Measurements from ENCODE around the gene RNF166. TPM values are rescaled to one million over a fixed set of nuclear protein-coding genes. Genes with fewer than 3 reads are reported as not detected.
A peak's percentile ranks its signal among the peaks of the same experiment; 100 is the strongest.

The RNF166 gene, protein sequence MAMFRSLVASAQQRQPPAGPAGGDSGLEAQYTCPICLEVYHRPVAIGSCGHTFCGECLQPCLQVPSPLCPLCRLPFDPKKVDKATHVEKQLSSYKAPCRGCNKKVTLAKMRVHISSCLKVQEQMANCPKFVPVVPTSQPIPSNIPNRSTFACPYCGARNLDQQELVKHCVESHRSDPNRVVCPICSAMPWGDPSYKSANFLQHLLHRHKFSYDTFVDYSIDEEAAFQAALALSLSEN
- 10 to 100 TPM; 28.0 to 45.7 (median 30.6) TPM for total RNA-seq

DNA sequence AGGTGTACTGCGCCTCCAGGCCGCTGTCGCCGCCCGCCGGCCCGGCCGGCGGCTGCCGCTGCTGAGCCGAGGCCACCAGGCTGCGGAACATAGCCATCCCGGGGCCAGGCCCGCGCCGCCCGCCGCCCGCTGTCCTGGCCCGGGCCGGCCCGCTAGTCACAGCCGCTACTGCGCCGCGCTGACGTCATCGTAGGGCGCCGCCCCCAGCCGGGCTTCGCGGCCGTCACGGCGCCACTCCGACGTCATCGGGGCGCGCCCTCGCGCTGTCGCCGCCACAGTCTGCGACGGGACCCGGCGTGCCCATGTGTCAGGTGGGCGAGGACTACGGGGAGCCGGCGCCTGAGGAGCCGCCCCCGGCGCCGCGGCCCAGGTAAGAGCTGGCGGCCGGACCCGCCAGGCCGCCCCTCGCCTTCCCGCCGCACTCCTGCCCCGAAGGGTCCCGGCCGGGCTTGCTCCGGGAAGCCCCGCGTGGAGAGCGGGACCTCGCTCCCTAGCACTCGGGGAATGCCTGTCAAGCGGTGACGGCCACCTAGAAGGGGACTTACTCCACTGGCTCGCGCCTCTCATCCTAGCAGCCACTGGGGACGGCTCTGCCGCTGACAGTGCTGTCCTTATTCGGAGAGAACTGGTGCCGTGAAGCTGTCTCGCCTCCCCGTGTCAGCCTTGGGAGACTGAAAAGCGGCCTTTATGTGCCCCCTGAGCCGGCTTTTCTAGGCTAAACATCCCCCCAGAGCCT is at the start of gene RNF166, which contains the start of gene CTU2:
Gene RNF166, minus strand, starts transcription at position 180 of the 736 bp plus-strand sequence. Its CDS starts 83 bp downstream, at position 97.
Gene CTU2, plus strand, starts transcription at position 275 of the 736 bp plus-strand sequence. Its CDS starts 28 bp downstream, at position 303.
- DNase-seq (peak; percentile 93), ATAC-seq (peak; percentile 74 to 75)
- no peaks in the 10 kb centered on the region for H3K9me3 Mint-ChIP-seq
- H3K36me3 Mint-ChIP-seq (ENCODE audit: insufficient read depth) = no peaks in the 10 kb centered on the region
- no peaks in the 10 kb centered on the region for H3K27me3 Mint-ChIP-seq (ENCODE audit: low read depth)
- H3K4me3 Mint-ChIP-seq = peak within 1 kb of the TSS; percentile 91
- H3K4me1 Mint-ChIP-seq (ENCODE audit: low read depth) = peaks cover 45% of the 10 kb centered on the region

DNA sequence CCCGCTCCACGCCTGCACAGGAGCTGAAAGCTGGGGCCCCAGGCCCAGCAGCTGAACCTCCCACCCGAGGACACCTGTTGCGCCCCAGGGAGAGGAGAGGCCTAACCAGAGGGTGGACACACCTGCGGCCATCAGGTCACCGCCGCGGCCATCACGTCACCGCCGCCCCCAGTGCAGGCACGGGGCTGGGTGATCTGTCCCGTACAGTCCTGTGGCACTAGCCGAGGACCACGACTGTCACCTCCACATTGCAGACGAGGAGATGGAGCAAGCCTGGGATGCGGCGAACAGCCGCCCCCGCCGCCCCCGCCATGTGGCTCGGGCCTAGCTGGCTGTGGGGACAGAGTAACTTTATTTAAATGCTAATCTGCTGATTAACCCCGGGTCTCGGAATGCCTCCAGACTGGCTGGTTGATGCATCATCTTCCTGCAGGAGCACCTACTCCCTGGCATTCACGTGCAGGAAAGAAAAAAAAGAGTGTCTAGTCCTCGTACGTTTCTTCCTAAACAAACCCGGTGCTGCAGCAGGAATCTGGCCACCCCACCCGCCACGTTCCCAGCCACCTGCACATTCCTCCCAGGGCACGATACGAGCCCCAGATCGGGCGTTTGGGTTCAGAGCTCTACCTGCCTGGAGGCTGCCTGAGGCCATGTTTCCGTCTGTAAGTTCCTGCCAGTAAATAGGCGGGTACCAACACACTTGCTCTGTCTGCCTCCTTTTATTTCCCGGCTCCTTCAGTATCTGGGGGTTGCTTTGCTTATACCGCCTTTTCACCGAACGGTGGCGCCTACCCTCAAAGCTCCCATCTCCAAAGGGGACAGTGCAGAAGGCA is 48.9 kb upstream of the RNF166 start:
- peaks cover 26% of the 10 kb centered on the region for H3K4me1 Mint-ChIP-seq (ENCODE audit: low read depth)

DNA sequence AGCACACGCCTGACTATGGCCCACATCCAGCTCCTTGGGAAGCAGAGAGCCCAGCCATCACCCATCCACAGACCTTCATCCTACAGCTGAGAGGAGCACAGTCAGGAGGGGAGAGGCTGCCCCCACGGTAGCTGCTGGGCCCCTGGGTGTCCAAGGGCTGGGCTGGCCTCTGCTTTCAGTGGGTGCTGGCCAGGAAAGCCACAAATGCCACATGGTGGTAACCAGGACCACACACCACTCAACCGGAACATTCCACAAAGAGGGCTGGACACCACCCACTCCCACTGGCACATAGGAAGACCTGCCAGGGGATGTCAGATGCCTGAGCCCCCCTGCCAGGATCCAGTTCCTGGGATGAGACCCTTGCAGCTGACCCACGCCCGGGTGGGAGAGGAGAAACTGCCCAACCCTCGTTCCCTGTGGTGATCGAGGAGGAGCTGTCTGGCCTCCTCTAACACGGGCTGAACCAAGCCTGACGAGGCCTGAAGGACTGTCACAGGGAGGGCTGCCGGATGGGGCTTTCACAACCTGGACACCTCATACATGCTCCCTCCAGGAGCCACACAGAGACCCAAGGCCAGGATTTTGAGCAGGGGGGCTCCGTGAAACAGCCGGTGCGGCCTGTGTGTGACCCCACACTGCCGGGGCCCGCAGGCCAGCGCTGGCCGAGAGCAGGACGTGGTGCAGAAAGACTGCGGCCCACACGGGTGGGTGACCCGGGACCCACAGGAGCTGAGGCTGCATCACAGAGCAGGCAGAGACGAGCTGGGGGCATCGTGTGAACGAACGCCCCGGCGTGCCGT is 48.1 kb upstream of the RNF166 start:
- Mint-ChIP-seq H3K36me3 (ENCODE audit: insufficient read depth) (no peaks in the 10 kb centered on the region), H3K4me3 (no peak overlapping the region), H3K4me1 (ENCODE audit: low read depth) (peaks cover 20% of the 10 kb centered on the region), H3K27me3 (ENCODE audit: low read depth) (no peaks in the 10 kb centered on the region), H3K9me3 (no peaks in the 10 kb centered on the region)
- DNase-seq (no peak), ATAC-seq (no peak)

More for the DNA sequence above, 48.9 kb upstream of the RNF166 start:
- H3K9me3 Mint-ChIP-seq = no peaks in the 10 kb centered on the region
- H3K27me3 Mint-ChIP-seq (ENCODE audit: low read depth) = no peaks in the 10 kb centered on the region
- ATAC-seq (peak; percentile 28 to 38), DNase-seq (no peak)
- no peaks in the 10 kb centered on the region for H3K36me3 Mint-ChIP-seq (ENCODE audit: insufficient read depth)
- H3K4me3 Mint-ChIP-seq = no peak overlapping the region

DNA sequence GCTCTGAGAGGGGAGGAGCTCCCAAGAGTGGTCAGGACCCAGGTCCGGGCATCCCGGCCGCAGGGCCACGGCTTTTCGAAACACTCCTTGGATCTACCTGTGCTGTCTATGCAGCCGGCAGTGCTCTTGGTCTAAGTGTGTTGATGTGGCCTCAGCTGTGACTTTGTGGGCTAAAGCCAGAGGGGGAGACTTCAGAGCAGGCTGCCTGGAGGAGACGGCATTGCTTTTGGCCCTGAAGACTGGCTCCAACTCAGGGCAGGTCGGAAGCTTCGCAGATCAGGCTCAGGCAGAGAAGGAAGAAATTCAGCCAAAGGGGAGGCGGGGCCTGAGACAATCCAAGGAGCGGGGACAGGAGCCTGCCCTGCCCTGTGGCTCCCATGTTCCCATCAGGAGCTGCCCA is 47.4 kb upstream of the RNF166 start:
- ATAC-seq = no peak
- Mint-ChIP-seq H3K9me3 (no peaks in the 10 kb centered on the region), H3K27me3 (ENCODE audit: low read depth) (no peaks in the 10 kb centered on the region), H3K36me3 (ENCODE audit: insufficient read depth) (no peaks in the 10 kb centered on the region), H3K4me3 (no peak overlapping the region), H3K4me1 (ENCODE audit: low read depth) (peaks cover 13% of the 10 kb centered on the region)
- DNase-seq = no peak

DNA sequence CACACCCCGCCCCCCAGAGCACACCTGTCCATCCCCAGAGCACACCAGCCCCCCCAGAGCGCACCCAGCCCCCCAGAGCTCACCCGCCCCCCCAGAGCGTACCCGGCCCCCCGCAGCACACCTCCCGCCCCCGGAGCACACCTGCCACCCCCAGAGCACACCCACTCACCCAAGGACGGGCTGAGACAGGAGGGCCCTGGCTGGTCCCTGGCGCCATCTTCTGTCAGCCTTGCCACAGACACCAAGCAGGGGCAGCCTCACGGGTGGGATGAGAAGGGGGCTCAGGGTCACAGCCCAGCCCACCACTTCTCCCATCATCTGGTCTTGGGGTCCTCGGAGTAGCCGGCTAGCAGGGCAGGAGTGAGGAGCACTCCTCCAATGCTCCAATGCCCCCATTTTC is 47.0 kb upstream of the RNF166 start:
- Mint-ChIP-seq H3K36me3 (ENCODE audit: insufficient read depth) (no peaks in the 10 kb centered on the region), H3K27me3 (ENCODE audit: low read depth) (no peaks in the 10 kb centered on the region), H3K9me3 (no peaks in the 10 kb centered on the region), H3K4me1 (ENCODE audit: low read depth) (peaks cover 10% of the 10 kb centered on the region), H3K4me3 (no peak overlapping the region)
- DNase-seq = no peak
- ATAC-seq = no peak

DNA sequence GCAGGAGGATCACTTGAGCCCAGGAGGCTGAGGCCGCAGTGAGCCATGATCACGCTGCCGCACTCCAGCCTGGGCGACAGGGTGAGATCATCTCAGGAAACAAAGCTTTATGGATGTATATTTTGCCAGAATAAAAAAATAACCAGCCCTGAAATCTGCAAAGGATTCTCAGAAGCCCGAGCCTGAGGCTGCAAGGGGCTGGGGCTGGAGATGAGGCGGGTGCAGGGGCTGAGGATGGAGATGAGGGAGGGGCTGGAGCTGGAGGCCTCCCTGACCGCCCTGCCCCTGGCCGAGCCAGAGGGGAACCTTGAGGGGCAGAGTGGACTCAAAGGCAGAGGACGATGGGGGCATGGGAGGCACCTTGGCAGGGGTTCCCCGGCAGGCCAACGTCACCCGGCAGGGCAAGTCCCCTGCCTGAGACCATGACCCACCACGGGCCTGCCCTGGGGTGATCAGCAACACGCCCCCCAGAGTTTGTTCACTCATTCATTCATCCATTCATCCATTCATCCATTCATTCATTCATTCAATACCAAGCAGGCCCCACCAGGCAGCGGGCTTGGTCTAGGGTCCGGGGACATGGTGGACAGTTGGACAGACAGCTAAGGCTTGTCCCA is 46.3 kb upstream of the RNF166 start:
- ATAC-seq (no peak), DNase-seq (no peak)
- H3K9me3 Mint-ChIP-seq = no peaks in the 10 kb centered on the region
- H3K4me1 Mint-ChIP-seq (ENCODE audit: low read depth) = peaks cover 7% of the 10 kb centered on the region
- no peaks in the 10 kb centered on the region for H3K36me3 Mint-ChIP-seq (ENCODE audit: insufficient read depth)
- H3K4me3 Mint-ChIP-seq = no peak overlapping the region
- H3K27me3 Mint-ChIP-seq (ENCODE audit: low read depth) = no peaks in the 10 kb centered on the region

DNA sequence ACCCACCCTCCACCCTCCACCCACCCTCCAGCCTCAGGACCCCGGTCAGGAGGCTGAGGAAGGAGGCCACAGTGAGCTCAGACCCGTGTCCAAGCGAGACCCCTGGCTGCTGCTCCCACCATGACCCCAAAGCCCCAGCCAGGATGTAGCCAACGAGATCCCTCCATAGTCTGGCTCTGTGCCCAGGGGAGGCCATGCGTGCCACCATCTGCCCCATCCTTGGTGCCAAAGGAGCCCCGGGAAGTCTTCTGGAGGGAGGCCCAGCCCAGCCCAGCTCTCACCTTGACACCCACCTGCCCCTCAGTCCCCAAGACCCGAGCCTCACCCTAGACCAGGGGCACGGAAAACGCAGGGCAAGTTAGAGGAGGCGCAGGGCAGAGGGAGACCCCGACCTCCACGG is 44.6 kb upstream of the RNF166 start:
- DNase-seq (no peak), ATAC-seq (no peak)
- Mint-ChIP-seq H3K4me3 (no peak overlapping the region), H3K4me1 (ENCODE audit: low read depth) (peaks cover 17% of the 10 kb centered on the region), H3K27me3 (ENCODE audit: low read depth) (no peaks in the 10 kb centered on the region), H3K9me3 (no peaks in the 10 kb centered on the region), H3K36me3 (ENCODE audit: insufficient read depth) (no peaks in the 10 kb centered on the region)

DNA sequence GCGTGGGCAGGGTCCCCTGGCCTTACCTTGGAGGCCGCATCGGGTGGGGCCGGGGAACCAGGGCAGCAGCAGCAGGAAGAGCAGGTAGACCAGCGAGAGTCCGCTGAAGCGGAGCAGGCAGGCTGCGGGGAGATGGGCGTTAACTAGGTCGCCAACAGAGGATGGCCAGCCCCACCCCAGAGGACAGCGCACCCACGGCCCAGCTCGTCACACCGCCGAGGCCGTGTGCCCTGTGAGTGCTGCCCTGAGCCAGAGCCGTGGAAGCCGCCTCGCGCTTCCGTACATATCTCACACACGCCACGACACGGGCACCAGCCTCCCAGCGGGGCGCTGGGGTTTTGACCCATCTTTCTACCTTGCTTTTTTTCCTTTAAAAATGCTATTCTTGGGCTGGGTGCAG is 43.1 kb upstream of the RNF166 start:
- peaks cover 27% of the 10 kb centered on the region for H3K4me1 Mint-ChIP-seq (ENCODE audit: low read depth)
- ATAC-seq (no peak), DNase-seq (no peak)
- H3K9me3 Mint-ChIP-seq = no peaks in the 10 kb centered on the region
- no peaks in the 10 kb centered on the region for H3K27me3 Mint-ChIP-seq (ENCODE audit: low read depth)
- H3K36me3 Mint-ChIP-seq (ENCODE audit: insufficient read depth) = no peaks in the 10 kb centered on the region
- no peak overlapping the region for H3K4me3 Mint-ChIP-seq

DNA sequence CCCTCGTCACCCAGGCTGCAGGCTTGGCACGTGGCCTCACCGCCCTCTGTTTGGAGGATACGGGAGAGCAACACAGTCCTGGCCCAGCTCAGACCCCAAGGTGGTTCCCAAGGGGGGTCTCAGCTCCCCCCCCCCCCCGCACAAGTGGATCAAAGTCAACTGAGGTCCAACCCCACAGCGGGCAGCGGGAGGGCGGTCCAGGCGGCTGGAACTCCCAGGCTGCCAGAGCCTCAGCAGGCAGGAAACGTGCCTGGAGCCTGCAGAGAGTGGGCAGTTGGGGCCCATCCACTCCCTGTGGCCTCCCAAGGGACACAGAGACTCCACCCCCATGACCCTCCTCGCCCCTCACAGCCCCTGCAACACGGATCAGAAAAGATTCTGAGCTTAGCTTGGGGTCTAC is 42.2 kb upstream of the RNF166 start:
- Mint-ChIP-seq H3K4me1 (ENCODE audit: low read depth) (peaks cover 32% of the 10 kb centered on the region), H3K27me3 (ENCODE audit: low read depth) (no peaks in the 10 kb centered on the region), H3K36me3 (ENCODE audit: insufficient read depth) (no peaks in the 10 kb centered on the region), H3K4me3 (no peak overlapping the region), H3K9me3 (no peaks in the 10 kb centered on the region)
- ATAC-seq = no peak
- DNase-seq = no peak

DNA sequence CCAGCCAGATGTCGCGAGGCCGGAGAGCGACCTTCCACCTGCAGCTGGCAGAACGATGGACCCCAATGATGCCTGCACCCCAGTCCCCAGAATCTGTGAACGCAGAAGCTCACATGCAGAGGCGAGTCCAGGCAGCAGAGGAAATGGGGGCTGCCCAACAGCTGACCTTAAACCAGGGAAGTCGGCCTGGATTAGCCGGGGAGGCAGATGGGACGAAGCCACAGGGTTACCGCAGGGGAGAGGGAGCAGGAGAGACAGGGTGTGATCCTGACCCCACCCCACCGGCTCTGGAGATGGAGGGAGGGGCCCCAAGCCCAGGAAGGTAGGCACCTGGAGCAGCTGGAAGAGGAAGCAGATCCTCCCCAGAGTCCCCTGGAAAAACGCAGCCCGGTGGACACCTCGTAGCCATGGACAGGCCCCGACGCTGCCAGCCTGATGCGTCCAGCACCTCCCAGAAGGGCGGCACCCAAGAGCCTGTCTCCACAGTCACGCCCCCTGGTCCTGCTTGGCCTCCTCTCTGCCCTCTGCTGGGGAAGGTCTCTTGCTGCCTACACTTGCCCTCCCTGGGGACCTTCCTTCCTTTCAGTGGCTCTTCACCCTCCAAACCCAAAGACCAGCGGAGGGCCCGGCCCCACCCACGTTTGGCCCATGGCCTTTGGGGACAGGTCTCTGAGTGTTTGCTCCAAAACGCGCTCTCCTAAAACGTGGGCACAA is 41.5 kb upstream of the RNF166 start:
- peaks cover 33% of the 10 kb centered on the region for H3K4me1 Mint-ChIP-seq (ENCODE audit: low read depth)
- DNase-seq = no peak
- H3K27me3 Mint-ChIP-seq (ENCODE audit: low read depth) = no peaks in the 10 kb centered on the region
- no peaks in the 10 kb centered on the region for H3K36me3 Mint-ChIP-seq (ENCODE audit: insufficient read depth)
- H3K4me3 Mint-ChIP-seq = no peak overlapping the region
- H3K9me3 Mint-ChIP-seq = no peaks in the 10 kb centered on the region
- no peak for ATAC-seq

DNA sequence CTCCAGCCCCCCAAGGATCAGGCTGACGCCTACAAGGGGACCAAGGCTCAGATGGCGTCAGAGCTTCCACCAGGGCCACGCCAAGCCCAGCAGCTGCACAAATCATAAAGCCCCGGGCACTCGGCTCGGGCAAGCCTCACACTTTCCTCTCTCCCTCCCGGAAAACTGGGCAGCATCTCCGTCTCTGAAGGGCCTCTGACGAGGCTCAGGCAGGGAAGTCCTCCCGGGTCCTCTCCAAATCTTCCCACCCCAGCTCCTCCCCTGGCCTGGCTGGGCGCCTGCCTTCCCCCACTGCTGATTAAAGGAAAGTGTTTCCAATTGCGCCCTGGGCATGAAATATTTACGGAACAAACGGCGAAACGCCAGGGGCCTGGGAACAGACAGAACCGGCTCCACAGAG is 40.3 kb upstream of the RNF166 start:
- H3K36me3 Mint-ChIP-seq (ENCODE audit: insufficient read depth) = no peaks in the 10 kb centered on the region
- DNase-seq (no peak), ATAC-seq (no peak)
- H3K9me3 Mint-ChIP-seq = no peaks in the 10 kb centered on the region
- H3K27me3 Mint-ChIP-seq (ENCODE audit: low read depth) = no peaks in the 10 kb centered on the region
- H3K4me1 Mint-ChIP-seq (ENCODE audit: low read depth) = peaks cover 30% of the 10 kb centered on the region
- H3K4me3 Mint-ChIP-seq = no peak overlapping the region

DNA sequence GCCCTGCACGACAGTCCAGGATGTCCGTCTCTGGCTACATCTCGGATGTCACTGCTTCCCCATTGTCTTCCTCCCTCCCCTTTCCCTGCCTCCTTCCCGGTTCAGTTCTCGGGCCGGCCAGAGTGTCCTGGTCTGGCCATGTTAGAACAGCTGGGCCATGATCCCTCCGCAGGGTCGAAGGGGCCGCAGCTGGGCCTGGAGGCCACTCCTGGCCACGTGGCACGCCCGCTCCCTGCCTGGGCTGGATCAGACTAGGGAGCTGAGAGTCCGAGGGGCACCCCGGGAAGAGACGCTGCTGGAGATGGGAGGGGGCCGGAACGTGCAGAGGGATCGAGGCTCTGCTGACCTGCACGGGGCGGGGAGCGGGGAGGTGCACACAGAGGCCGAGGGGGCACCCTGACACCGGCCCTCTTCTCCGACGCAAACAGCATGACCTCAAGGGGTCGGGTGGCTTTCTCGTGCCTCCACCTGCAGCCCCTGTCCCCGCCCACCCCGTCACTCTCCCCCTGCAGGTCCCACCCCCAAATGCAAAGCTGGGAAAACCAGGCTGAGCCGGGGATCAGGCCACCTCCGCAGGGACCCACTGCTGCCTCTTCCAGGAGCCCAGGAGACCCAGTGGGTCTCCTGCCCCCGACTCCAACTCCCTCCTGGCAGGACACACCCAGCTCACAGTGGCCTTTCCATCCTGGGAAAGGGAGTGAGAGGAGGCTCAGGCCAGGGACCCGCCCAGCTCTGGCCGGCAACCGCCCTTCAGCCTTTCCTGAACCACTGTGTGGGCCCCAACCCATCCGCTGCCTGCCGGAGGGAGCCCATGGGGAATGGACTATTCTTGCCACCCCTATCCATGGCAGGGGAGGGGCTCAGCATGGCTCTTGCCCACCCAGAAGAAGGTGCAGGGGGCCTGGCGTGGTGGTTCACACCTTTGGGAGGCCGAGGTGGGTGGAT is 38.6 kb upstream of the RNF166 start:
- ATAC-seq (no peak), DNase-seq (no peak)
- H3K4me1 Mint-ChIP-seq (ENCODE audit: low read depth) = peaks cover 30% of the 10 kb centered on the region
- no peaks in the 10 kb centered on the region for H3K9me3 Mint-ChIP-seq
- peaks cover 4% of the 10 kb centered on the region for H3K36me3 Mint-ChIP-seq (ENCODE audit: insufficient read depth)
- no peaks in the 10 kb centered on the region for H3K27me3 Mint-ChIP-seq (ENCODE audit: low read depth)
- H3K4me3 Mint-ChIP-seq = no peak overlapping the region

Data from activated T-cell treated with anti-CD3 and anti-CD28 coated beads, Interleukin-2, amount 50 U/mL, for 4 hours (primary cell).